OCI-LY1 (cell line): ENCODE results near the gene NCKIPSD.

Experiments used
- H2AFZ ChIP-seq: fragments of 200-600 bp; sonication (generic), shearing (Covaris generic); 2 replicates; pipeline ENCODE4 v1.6.0; 2014; ENCODE audit warnings: antibody characterized with exemption, mild to moderate bottlenecking, low read length
- H3F3A ChIP-seq: fragments of 200-600 bp; sonication (generic), shearing (Covaris generic); 2 replicates; pipeline ENCODE4 v1.6.0; 2014; ENCODE audit warnings: mild to moderate bottlenecking, antibody characterized with exemption, low read length, moderate library complexity; ENCODE audit not compliant: insufficient read depth
- H3K27ac ChIP-seq: fragments of 200-600 bp; sonication (generic); 2 replicates; pipeline ENCODE4 v1.5.1; 2014; ENCODE audit warnings: low read length, mixed run types, mild to moderate bottlenecking, low read depth; ENCODE audit not compliant: poor library complexity, severe bottlenecking
- H3K27me3 ChIP-seq: fragments of 200-600 bp; sonication (generic); 2 replicates; pipeline ENCODE4 v1.6.0; 2014; ENCODE audit warnings: antibody characterized with exemption, mild to moderate bottlenecking, low read length, moderate library complexity; ENCODE audit not compliant: insufficient read depth
- H3K36me3 ChIP-seq: fragments of 200-600 bp; sonication (generic); 2 replicates; pipeline ENCODE4 v1.6.1; 2014; ENCODE audit warnings: mild to moderate bottlenecking, antibody characterized with exemption, low read length, moderate library complexity, mixed read lengths; ENCODE audit not compliant: insufficient read depth
- H3K4me1 ChIP-seq: fragments of 200-600 bp; sonication (generic); 2 replicates; pipeline ENCODE4 v1.5.1; 2014; ENCODE audit warnings: mild to moderate bottlenecking, low read length, moderate library complexity; ENCODE audit not compliant: insufficient read depth, severe bottlenecking
- H3K4me2 ChIP-seq: fragments of 200-600 bp; sonication (generic), shearing (Covaris generic); 2 replicates; pipeline ENCODE4 v1.6.1; 2014; ENCODE audit warnings: low read length
- H3K4me3 ChIP-seq: fragments of 200-600 bp; sonication (generic); 2 replicates; pipeline ENCODE4 v1.5.1; 2014; ENCODE audit warnings: low read length, low read depth, mild to moderate bottlenecking, mixed read lengths; ENCODE audit not compliant: poor library complexity, severe bottlenecking
- H3K79me2 ChIP-seq: fragments of 200-600 bp; shearing (Covaris generic); 2 replicates; pipeline ENCODE4 v1.6.1; 2016; ENCODE audit warnings: mixed run types, low read length, mixed read lengths; ENCODE audit not compliant: insufficient read depth
- H3K9ac ChIP-seq: fragments of 200-600 bp; sonication (generic), shearing (Covaris generic); 2 replicates; pipeline ENCODE4 v1.6.1; 2014; ENCODE audit warnings: mild to moderate bottlenecking, low read length, mixed read lengths
- H3K9me2 ChIP-seq: fragments of 200-600 bp; sonication (generic), shearing (Covaris generic); 2 replicates; pipeline ENCODE4 v1.6.1; 2014; ENCODE audit warnings: low read depth, mild to moderate bottlenecking, low read length, mixed read lengths
- H3K9me3 ChIP-seq: fragments of 200-600 bp; shearing (Covaris generic); 2 replicates; pipeline ENCODE4 v1.6.1; 2014; ENCODE audit warnings: low read length, mixed read lengths
- H4K20me1 ChIP-seq: fragments of 200-600 bp; sonication (generic), shearing (Covaris generic); 2 replicates; pipeline ENCODE4 v1.6.0; 2016; ENCODE audit warnings: mild to moderate bottlenecking, low read length; ENCODE audit not compliant: insufficient read depth
- EZH2 ChIP-seq: fragments of 200-600 bp; sonication (generic), shearing (Covaris generic); IDR thresholded peaks from 2 replicates; pipeline ENCODE4 v1.8.0; 2017; ENCODE audit warnings: borderline replicate concordance, mixed run types, mild to moderate bottlenecking, antibody characterized with exemption, low read length, moderate library complexity, mixed read lengths
- TF ChIP-seq, protein P1 (sequence below): fragments of 200-600 bp; sonication (generic), shearing (Covaris generic); IDR thresholded peaks from 2 replicates; pipeline ENCODE4 v1.5.1; 2017; ENCODE audit warnings: mild to moderate bottlenecking, antibody characterized with exemption, low read length, moderate library complexity, mixed read lengths

NCKIPSD gene

DNA sequence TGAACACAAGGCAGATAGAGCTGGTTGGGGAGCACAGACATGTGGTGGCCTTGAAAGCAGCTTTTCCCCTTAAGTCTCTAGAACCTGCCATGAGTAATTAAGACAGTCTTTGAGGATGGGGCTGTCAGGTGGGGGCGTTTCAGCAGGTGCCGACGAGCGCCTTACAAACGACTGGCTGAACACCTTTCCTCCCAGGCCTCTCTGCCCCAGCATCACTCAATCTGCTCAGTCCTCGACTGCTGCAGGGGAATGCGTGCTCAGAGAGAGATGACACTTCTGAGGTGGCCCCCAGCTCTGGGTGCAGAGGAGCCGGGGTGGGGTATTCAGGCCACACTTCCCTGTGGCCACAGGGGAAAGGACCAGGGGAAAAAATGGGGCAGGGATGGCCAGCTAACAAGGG is 8.1 kb upstream of the NCKIPSD start:
- Histone ChIP-seq H3K4me3 (no peak overlapping the region), H3K4me2 (no peak overlapping the region), H3K9ac (no peak overlapping the region), H4K20me1 (no peaks in the 10 kb centered on the region; the same call in 1 of the 2 replicates), H2AFZ (no peak overlapping the region), H3K36me3 (peaks cover 87% of the 10 kb centered on the region), H3K9me2 (no peaks in the 10 kb centered on the region), H3K27me3 (no peaks in the 10 kb centered on the region), H3K27ac (no peak overlapping the region), H3F3A (no peaks in the 10 kb centered on the region), H3K4me1 (no peaks in the 10 kb centered on the region), H3K9me3 (no peaks in the 10 kb centered on the region), H3K79me2 (peaks cover 30% of the 10 kb centered on the region)
- TF ChIP-seq, protein P1, sequence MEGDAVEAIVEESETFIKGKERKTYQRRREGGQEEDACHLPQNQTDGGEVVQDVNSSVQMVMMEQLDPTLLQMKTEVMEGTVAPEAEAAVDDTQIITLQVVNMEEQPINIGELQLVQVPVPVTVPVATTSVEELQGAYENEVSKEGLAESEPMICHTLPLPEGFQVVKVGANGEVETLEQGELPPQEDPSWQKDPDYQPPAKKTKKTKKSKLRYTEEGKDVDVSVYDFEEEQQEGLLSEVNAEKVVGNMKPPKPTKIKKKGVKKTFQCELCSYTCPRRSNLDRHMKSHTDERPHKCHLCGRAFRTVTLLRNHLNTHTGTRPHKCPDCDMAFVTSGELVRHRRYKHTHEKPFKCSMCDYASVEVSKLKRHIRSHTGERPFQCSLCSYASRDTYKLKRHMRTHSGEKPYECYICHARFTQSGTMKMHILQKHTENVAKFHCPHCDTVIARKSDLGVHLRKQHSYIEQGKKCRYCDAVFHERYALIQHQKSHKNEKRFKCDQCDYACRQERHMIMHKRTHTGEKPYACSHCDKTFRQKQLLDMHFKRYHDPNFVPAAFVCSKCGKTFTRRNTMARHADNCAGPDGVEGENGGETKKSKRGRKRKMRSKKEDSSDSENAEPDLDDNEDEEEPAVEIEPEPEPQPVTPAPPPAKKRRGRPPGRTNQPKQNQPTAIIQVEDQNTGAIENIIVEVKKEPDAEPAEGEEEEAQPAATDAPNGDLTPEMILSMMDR: no peak

DNA sequence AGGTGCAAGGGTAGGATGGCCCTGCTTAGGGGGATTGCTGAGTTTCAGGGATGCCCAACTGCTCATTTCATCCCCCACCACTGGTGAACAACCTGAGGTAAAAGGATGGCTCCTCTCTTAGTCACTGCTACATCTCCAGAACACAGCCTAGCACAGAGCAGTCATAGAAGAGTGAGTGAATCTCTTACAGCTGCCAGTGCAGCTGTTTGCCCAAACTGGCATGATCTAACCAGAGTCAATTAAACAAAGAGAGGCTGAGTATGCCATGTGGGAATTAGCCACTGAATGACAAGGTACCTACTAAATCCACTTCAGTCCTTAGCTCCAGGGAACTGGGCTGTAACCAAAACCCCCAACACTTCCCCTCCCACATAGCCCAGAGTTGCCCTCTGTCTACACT is 6.8 kb upstream of the NCKIPSD start:
- Histone ChIP-seq H3K27me3 (no peaks in the 10 kb centered on the region), H3K4me3 (no peak overlapping the region), H3K4me1 (no peaks in the 10 kb centered on the region), H3F3A (no peaks in the 10 kb centered on the region), H3K79me2 (peaks cover 17% of the 10 kb centered on the region), H3K9me2 (no peaks in the 10 kb centered on the region), H3K9ac (no peak overlapping the region), H3K27ac (no peak overlapping the region), H3K9me3 (no peaks in the 10 kb centered on the region), H4K20me1 (no peaks in the 10 kb centered on the region; the same call in 1 of the 2 replicates), H3K4me2 (no peak overlapping the region), H3K36me3 (peaks cover 87% of the 10 kb centered on the region), H2AFZ (no peak overlapping the region)
- no peak for TF ChIP-seq EZH2
- TF ChIP-seq, protein P1: no peak

DNA sequence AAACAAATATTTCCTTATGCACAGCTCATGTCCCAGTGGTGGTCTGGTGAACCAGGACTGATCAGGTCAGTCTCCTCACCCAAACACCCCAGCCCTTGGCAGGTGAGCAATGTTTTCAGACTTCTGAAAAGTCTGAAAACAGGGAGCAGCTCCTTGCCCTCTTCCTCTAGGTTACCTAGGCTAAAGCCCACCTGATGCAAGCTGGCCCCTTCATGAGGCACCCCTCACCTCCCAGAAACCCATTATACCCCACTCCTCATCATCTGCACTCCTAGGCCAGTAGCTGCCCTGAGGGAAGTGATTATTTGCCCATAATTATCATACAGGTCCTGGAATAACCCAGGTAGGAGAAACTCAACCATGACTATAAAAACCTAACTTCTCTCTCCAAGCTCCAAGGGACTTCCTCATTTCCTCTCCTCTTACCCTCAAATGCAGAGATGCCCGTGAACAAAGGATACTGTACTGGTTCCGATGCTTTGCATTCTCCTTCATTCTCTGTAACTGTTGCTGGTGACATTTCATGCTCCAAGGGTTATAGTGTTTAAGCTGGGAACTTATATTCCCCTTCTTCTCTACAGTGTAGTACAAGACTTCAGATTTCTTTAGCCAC is 5.2 kb upstream of the NCKIPSD start:
- Histone ChIP-seq H3K4me1 (peaks cover 7% of the 10 kb centered on the region), H4K20me1 (no peaks in the 10 kb centered on the region), H3F3A (peaks cover 10% of the 10 kb centered on the region; the same call in 1 of the 2 replicates), H3K9me2 (no peaks in the 10 kb centered on the region), H3K27ac (no peak overlapping the region), H3K4me3 (no peak overlapping the region), H3K9me3 (no peaks in the 10 kb centered on the region), H3K27me3 (no peaks in the 10 kb centered on the region), H3K36me3 (peaks cover 83% of the 10 kb centered on the region), H3K9ac (no peak overlapping the region), H3K79me2 (peaks cover 4% of the 10 kb centered on the region), H3K4me2 (no peak overlapping the region), H2AFZ (no peak overlapping the region)
- TF ChIP-seq, protein P1: no peak
- no peak for TF ChIP-seq EZH2
